Measurements from ENCODE around the gene DHX36.

The DHX36 gene

GRCh38 chr3:154323891-154324738 is at the start of gene DHX36:
Gene DHX36 (minus strand): TSS chr3:154324487. CDS start chr3:154324416, 71 bp downstream.
- peak within 1 kb of the TSS; percentile 81 for H3K4me3 ChIP-seq (ENCODE audit: low read depth, low read length)

- no peak overlapping the region for H3K4me3 ChIP-seq (ENCODE audit: low read depth, low read length)
These were observed 42.9 kb upstream of the DHX36 start for GRCh38 chr3:154367221-154367620.

- no peak overlapping the region for H3K4me3 ChIP-seq (ENCODE audit: low read depth, low read length)
These were observed 40.6 kb upstream of the DHX36 start for GRCh38 chr3:154364849-154365248.

GRCh38 chr3:154361099-154361498 is 36.8 kb upstream of the DHX36 start:
- H3K4me3 ChIP-seq (ENCODE audit: low read depth, low read length), result no peak overlapping the region

GRCh38 chr3:154356009-154356408 is 31.7 kb upstream of the DHX36 start:
- no peak overlapping the region for H3K4me3 ChIP-seq (ENCODE audit: low read depth, low read length)

- H3K4me3 ChIP-seq (ENCODE audit: low read depth, low read length), result no peak overlapping the region
These were observed 24.9 kb upstream of the DHX36 start for GRCh38 chr3:154349223-154349622.

- no peak overlapping the region for H3K4me3 ChIP-seq (ENCODE audit: low read depth, low read length)
These were observed 21.3 kb upstream of the DHX36 start for GRCh38 chr3:154345422-154346122.

GRCh38 chr3:154338570-154338969 is 14.3 kb upstream of the DHX36 start:
- H3K4me3 ChIP-seq (ENCODE audit: low read depth, low read length), result no peak overlapping the region

- no peak overlapping the region for H3K4me3 ChIP-seq (ENCODE audit: low read depth, low read length)
These were observed 13.7 kb upstream of the DHX36 start for GRCh38 chr3:154338008-154338407.

GRCh38 chr3:154334973-154335420 is 10.7 kb upstream of the DHX36 start:
- no peak overlapping the region for H3K4me3 ChIP-seq (ENCODE audit: low read depth, low read length)

GRCh38 chr3:154327871-154328270 is 3.6 kb upstream of the DHX36 start:
- no peak overlapping the region for H3K4me3 ChIP-seq (ENCODE audit: low read depth, low read length)

- H3K4me3 ChIP-seq (ENCODE audit: low read depth, low read length), result peak overlapping the region; percentile 81
These were observed 632 bp upstream of the DHX36 start for GRCh38 chr3:154324919-154325318.

GRCh38 chr3:154316974-154317767 is 7.1 kb downstream of the DHX36 start:
- H3K4me3 ChIP-seq (ENCODE audit: low read depth, low read length), result no peak overlapping the region

- no peak overlapping the region for H3K4me3 ChIP-seq (ENCODE audit: low read depth, low read length)
These were observed 10.1 kb downstream of the DHX36 start for GRCh38 chr3:154314152-154314551.

- no peak overlapping the region for H3K4me3 ChIP-seq (ENCODE audit: low read depth, low read length)
These were observed 13.4 kb downstream of the DHX36 start for GRCh38 chr3:154310840-154311239.

- H3K4me3 ChIP-seq (ENCODE audit: low read depth, low read length), result no peak overlapping the region
These were observed 16.9 kb downstream of the DHX36 start for GRCh38 chr3:154307363-154307762.

- no peak overlapping the region for H3K4me3 ChIP-seq (ENCODE audit: low read depth, low read length)
These were observed 19.4 kb downstream of the DHX36 start for GRCh38 chr3:154304936-154305335.

GRCh38 chr3:154304116-154304786 is 20.0 kb downstream of the DHX36 start:
- no peak overlapping the region for H3K4me3 ChIP-seq (ENCODE audit: low read depth, low read length)

GRCh38 chr3:154301561-154301960 is 22.7 kb downstream of the DHX36 start:
- H3K4me3 ChIP-seq (ENCODE audit: low read depth, low read length), result no peak overlapping the region

GRCh38 chr3:154294016-154294415 is 30.3 kb downstream of the DHX36 start:
- H3K4me3 ChIP-seq (ENCODE audit: low read depth, low read length), result no peak overlapping the region

- H3K4me3 ChIP-seq (ENCODE audit: low read depth, low read length), result no peak overlapping the region
These were observed 34.1 kb downstream of the DHX36 start for GRCh38 chr3:154290187-154290586.
